ENCODE data around the gene THYN1.

Gene THYN1

DNA sequence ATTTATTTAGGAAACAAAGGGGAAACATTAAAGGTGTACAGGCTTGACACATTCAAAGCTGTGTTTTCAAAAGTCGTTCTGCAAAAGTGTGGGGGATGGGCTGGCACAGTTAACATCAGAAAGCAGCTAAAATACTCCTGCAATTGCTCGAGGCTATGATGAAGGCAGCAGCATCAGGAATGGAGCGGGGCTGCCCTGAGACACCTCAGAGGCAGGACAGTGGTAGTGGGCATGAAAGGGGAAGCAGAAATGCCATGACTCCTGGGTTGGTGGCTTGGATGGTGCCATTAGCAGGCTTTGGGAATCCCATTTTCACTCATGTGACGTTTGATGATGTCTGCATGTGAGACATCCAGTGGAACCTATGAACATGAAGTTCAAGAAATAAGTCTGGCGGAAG is 30.0 kb downstream of the THYN1 start:
- no peak for DNase-seq (ENCODE audit: low read depth, low spot score)

GRCh38 chr11:134216816-134217215 is 36.3 kb downstream of the THYN1 start:
- DNase-seq (ENCODE audit: low read depth, low spot score) = no peak

- DNase-seq (ENCODE audit: low read depth, low spot score) = no peak
These were observed 37.3 kb downstream of the THYN1 start for GRCh38 chr11:134215836-134216235.

- DNase-seq (ENCODE audit: low read depth, low spot score) = peak; percentile 29
These were observed 45.5 kb downstream of the THYN1 start for GRCh38 chr11:134207538-134208239.

- no peak for DNase-seq (ENCODE audit: low read depth, low spot score)
These were observed 47.0 kb downstream of the THYN1 start for GRCh38 chr11:134206185-134206584.

GRCh38 chr11:134205729-134206128 is 47.4 kb downstream of the THYN1 start:
- DNase-seq (ENCODE audit: low read depth, low spot score) = no peak

- no peak for DNase-seq (ENCODE audit: low read depth, low spot score)
These were observed 50.5 kb downstream of the THYN1 start for GRCh38 chr11:134202661-134203060.

- DNase-seq (ENCODE audit: low read depth, low spot score) = no peak
These were observed 52.5 kb downstream of the THYN1 start for GRCh38 chr11:134200688-134201087.

- no peak for DNase-seq (ENCODE audit: low read depth, low spot score)
These were observed 53.6 kb downstream of the THYN1 start for GRCh38 chr11:134199531-134199930.
